ENCODE results near the gene SSTR3. TPM values are rescaled to one million over a fixed set of nuclear protein-coding genes. Genes with fewer than 3 reads are reported as not detected.

SSTR3 gene
- total and polyA plus RNA-seq, 2 of the 4 experiments (the other 2 are of a cell fraction) = under 0.01 to 0.07 TPM

GRCh38 chr22:37206118-37206840, 6.0 kb downstream of the SSTR3 start:
- no peak overlapping the region for H2BK5ac ChIP-seq (ENCODE audit: low read depth, low read length, poor library complexity, severe bottlenecking)
- H3K79me1 ChIP-seq (ENCODE audit: low read depth in 1 of 2, low read length in 2 of 2) = no peaks in the 10 kb centered on the region
- H3K4me1 ChIP-seq (ENCODE audit: control insufficient read depth, insufficient read depth, low read length) = peaks cover 2% of the 10 kb centered on the region; the same call in 1 of the 2 replicates
- CTCF ChIA-PET = no interaction called here
- H4K20me1 ChIP-seq (ENCODE audit: insufficient read depth, low read length) = no peaks in the 10 kb centered on the region
- ATAC-seq (ENCODE audit: low read depth) (no peak), DNase-seq (no peak)
- no peak overlapping the region for H4K8ac ChIP-seq (ENCODE audit: low read depth in 2 of 2, low read length in 2 of 2)
- no peak overlapping the region for H4K5ac ChIP-seq (ENCODE audit: low read depth, low read length)
- no peak overlapping the region for H3K9ac ChIP-seq (ENCODE audit: low read depth, low read length)
- no peak overlapping the region for H2BK20ac ChIP-seq (ENCODE audit: low read depth, low read length)
- H2AFZ ChIP-seq (replicated peaks; ENCODE audit: low read length, poor library complexity) = no peak overlapping the region
- no peak overlapping the region for H3K4me3 ChIP-seq (ENCODE audit: insufficient read depth, low read depth, low read length)
- H3K4me2 ChIP-seq (ENCODE audit: low read depth, low read length) = no peak overlapping the region
- no peak overlapping the region for H3K27ac ChIP-seq (ENCODE audit: insufficient read depth, low read length)
- no peak overlapping the region for H3K18ac ChIP-seq (ENCODE audit: low read depth, low read length)
- no peak overlapping the region for H3K14ac ChIP-seq (replicated peaks; ENCODE audit: low read depth, low read length)
- H3K4ac ChIP-seq (ENCODE audit: low read depth, low read length) = no peak overlapping the region
- H3K9me3 ChIP-seq (ENCODE audit: control insufficient read depth, insufficient read depth, low read length) = no peaks in the 10 kb centered on the region
- no peaks in the 10 kb centered on the region for H3K9me1 ChIP-seq (ENCODE audit: insufficient read depth, low read length)
- intact Hi-C loops (cut with micrococcal nuclease) = no loop called here
- no TSS peak for BruUV-seq (replicated peaks)
- H4K91ac ChIP-seq (ENCODE audit: insufficient read depth, low read depth, low read length) = no peak overlapping the region
- H3K36me3 ChIP-seq (ENCODE audit: control insufficient read depth, insufficient read depth, low read length) = no peaks in the 10 kb centered on the region
- H2BK15ac ChIP-seq (ENCODE audit: low read depth, low read length) = no peak overlapping the region
- dilution Hi-C loops (cut with HindIII; ENCODE audit: low sequenced_read_pairs, unreplicated experiment) = no loop called here
- no peak overlapping the region for H2AK5ac ChIP-seq (ENCODE audit: low read depth, low read length)
- WGBS, 2 experiments (ENCODE audit: extremely low coverage in 2 of 2, insufficient read length in 1 of 2) = 82% methylated on average over 3 of the region's 16 CpGs; no CpG with 5 or more reads in 1 of the 2 experiments
- TF ChIP-seq CHD1 (IDR thresholded peaks at IDR 0.05; ENCODE audit: low read depth, low read length) (no peak), MXI1 (IDR thresholded peaks at IDR 0.05; ENCODE audit: borderline replicate concordance, low read depth, low read length) (no peak), MAFK (IDR thresholded peaks at IDR 0.05; ENCODE audit: low read depth, low read length) (no peak), RCOR1 (IDR thresholded peaks at IDR 0.05; ENCODE audit: insufficient replicate concordance, low read length) (no peak), BHLHE40 (IDR thresholded peaks at IDR 0.05; ENCODE audit: low read depth, low read length) (no peak), SMC3 (IDR thresholded peaks at IDR 0.05; ENCODE audit: low read depth, low read length) (no peak), POLR2A (IDR thresholded peaks at IDR 0.05; ENCODE audit: low read depth, low read length) (no peak), NFE2L2 (IDR thresholded peaks at IDR 0.05; ENCODE audit: low read depth, low read length) (no peak), CEBPB (IDR thresholded peaks at IDR 0.05; ENCODE audit: low read depth, low read length) (no peak)
- H3K56ac ChIP-seq (ENCODE audit: extremely low read depth, insufficient read depth, low read length) = no peak overlapping the region
- H3K27me3 ChIP-seq (ENCODE audit: control insufficient read depth, insufficient read depth, low read length) = peaks cover 29% of the 10 kb centered on the region
- no peak overlapping the region for H3K23ac ChIP-seq (ENCODE audit: low read depth, low read length)
- in situ Hi-C loops (cut with MboI; ENCODE audit: low sequenced_read_pairs) = no loop called here
- POLR2A ChIA-PET (ENCODE audit: unreplicated experiment) = no interaction called here
- H2BK120ac ChIP-seq (ENCODE audit: low read depth, low read length) = no peak overlapping the region
- no peak overlapping the region for H2AK9ac ChIP-seq (replicated peaks; ENCODE audit: low read depth, low read length, poor library complexity)
